Ishikawa (cell line): Measurements from ENCODE around the gene HEATR5B.

ENCODE experiments used
- EP300 ChIP-seq: IDR thresholded peaks from 2 replicates; pipeline ENCODE4 v1.6.1; 2012; ENCODE audit warnings: borderline replicate concordance
- RAD21 ChIP-seq: IDR thresholded peaks from 2 replicates; pipeline ENCODE4 v1.6.1; 2012; ENCODE audit warnings: low read depth
- TAF1 ChIP-seq: IDR thresholded peaks from 2 replicates; pipeline ENCODE4 v1.6.1; 2012; ENCODE audit warnings: low read depth, mild to moderate bottlenecking
- TCF12 ChIP-seq: IDR thresholded peaks from 2 replicates; pipeline ENCODE4 v1.6.1; 2012; ENCODE audit warnings: low read depth
- YY1 ChIP-seq: IDR thresholded peaks from 2 replicates; pipeline ENCODE4 v1.6.1; 2012; ENCODE audit warnings: low read depth

GRCh38 chr2:37117566-37117965 lies 33.4 kb upstream of the HEATR5B start:
- TF ChIP-seq TCF12 (no peak), YY1 (no peak), RAD21 (no peak), TAF1 (no peak), EP300 (no peak)
